OCI-LY1 (cell line): ENCODE data around the gene IL21R.

ENCODE experiments used
- H2AFZ ChIP-seq: fragments of 200-600 bp; sonication (generic), shearing (Covaris generic); 2 replicates; pipeline ENCODE4 v1.6.0; 2014; ENCODE audit warnings: antibody characterized with exemption, mild to moderate bottlenecking, low read length
- H3F3A ChIP-seq: fragments of 200-600 bp; sonication (generic), shearing (Covaris generic); 2 replicates; pipeline ENCODE4 v1.6.0; 2014; ENCODE audit warnings: mild to moderate bottlenecking, antibody characterized with exemption, low read length, moderate library complexity; ENCODE audit not compliant: insufficient read depth
- H3K27ac ChIP-seq: fragments of 200-600 bp; sonication (generic); 2 replicates; pipeline ENCODE4 v1.5.1; 2014; ENCODE audit warnings: low read length, mixed run types, mild to moderate bottlenecking, low read depth; ENCODE audit not compliant: poor library complexity, severe bottlenecking
- H3K27me3 ChIP-seq: fragments of 200-600 bp; sonication (generic); 2 replicates; pipeline ENCODE4 v1.6.0; 2014; ENCODE audit warnings: antibody characterized with exemption, mild to moderate bottlenecking, low read length, moderate library complexity; ENCODE audit not compliant: insufficient read depth
- H3K36me3 ChIP-seq: fragments of 200-600 bp; sonication (generic); 2 replicates; pipeline ENCODE4 v1.6.1; 2014; ENCODE audit warnings: mild to moderate bottlenecking, antibody characterized with exemption, low read length, moderate library complexity, mixed read lengths; ENCODE audit not compliant: insufficient read depth
- H3K4me1 ChIP-seq: fragments of 200-600 bp; sonication (generic); 2 replicates; pipeline ENCODE4 v1.5.1; 2014; ENCODE audit warnings: mild to moderate bottlenecking, low read length, moderate library complexity; ENCODE audit not compliant: insufficient read depth, severe bottlenecking
- H3K4me2 ChIP-seq: fragments of 200-600 bp; sonication (generic), shearing (Covaris generic); 2 replicates; pipeline ENCODE4 v1.6.1; 2014; ENCODE audit warnings: low read length
- H3K4me3 ChIP-seq: fragments of 200-600 bp; sonication (generic); 2 replicates; pipeline ENCODE4 v1.5.1; 2014; ENCODE audit warnings: low read length, low read depth, mild to moderate bottlenecking, mixed read lengths; ENCODE audit not compliant: poor library complexity, severe bottlenecking
- H3K79me2 ChIP-seq: fragments of 200-600 bp; shearing (Covaris generic); 2 replicates; pipeline ENCODE4 v1.6.1; 2016; ENCODE audit warnings: mixed run types, low read length, mixed read lengths; ENCODE audit not compliant: insufficient read depth
- H3K9ac ChIP-seq: fragments of 200-600 bp; sonication (generic), shearing (Covaris generic); 2 replicates; pipeline ENCODE4 v1.6.1; 2014; ENCODE audit warnings: mild to moderate bottlenecking, low read length, mixed read lengths
- H3K9me2 ChIP-seq: fragments of 200-600 bp; sonication (generic), shearing (Covaris generic); 2 replicates; pipeline ENCODE4 v1.6.1; 2014; ENCODE audit warnings: low read depth, mild to moderate bottlenecking, low read length, mixed read lengths
- H3K9me3 ChIP-seq: fragments of 200-600 bp; shearing (Covaris generic); 2 replicates; pipeline ENCODE4 v1.6.1; 2014; ENCODE audit warnings: low read length, mixed read lengths
- H4K20me1 ChIP-seq: fragments of 200-600 bp; sonication (generic), shearing (Covaris generic); 2 replicates; pipeline ENCODE4 v1.6.0; 2016; ENCODE audit warnings: mild to moderate bottlenecking, low read length; ENCODE audit not compliant: insufficient read depth
- EZH2 ChIP-seq: fragments of 200-600 bp; sonication (generic), shearing (Covaris generic); IDR thresholded peaks from 2 replicates; pipeline ENCODE4 v1.8.0; 2017; ENCODE audit warnings: borderline replicate concordance, mixed run types, mild to moderate bottlenecking, antibody characterized with exemption, low read length, moderate library complexity, mixed read lengths
- TF ChIP-seq, protein P1 (sequence below): fragments of 200-600 bp; sonication (generic), shearing (Covaris generic); IDR thresholded peaks from 2 replicates; pipeline ENCODE4 v1.5.1; 2017; ENCODE audit warnings: mild to moderate bottlenecking, antibody characterized with exemption, low read length, moderate library complexity, mixed read lengths

The IL21R gene

DNA sequence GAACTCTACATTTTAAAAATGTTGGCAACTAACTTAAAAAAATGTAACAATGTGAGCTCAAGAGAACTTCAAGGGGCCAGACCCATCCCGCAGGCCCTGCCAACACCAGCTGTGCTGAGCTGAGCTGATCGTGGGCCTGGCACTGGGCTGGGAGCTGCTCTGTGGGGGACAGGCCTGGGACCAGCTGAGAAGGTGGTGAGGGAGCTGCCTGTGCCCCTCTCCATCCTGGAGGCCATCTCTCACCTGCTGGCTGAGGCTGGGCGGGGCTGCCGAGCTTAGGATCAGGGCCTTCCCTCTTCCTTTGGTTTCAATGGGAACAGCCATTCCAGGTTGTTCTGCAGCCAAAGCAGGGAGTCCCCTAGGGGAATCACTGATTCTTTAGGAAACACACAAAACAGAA is 58.2 kb downstream of the IL21R start:
- no peak overlapping the region for H2AFZ ChIP-seq
- no peaks in the 10 kb centered on the region for H3K9me2 ChIP-seq
- H3K79me2 ChIP-seq: no peaks in the 10 kb centered on the region
- no peak overlapping the region for H3K4me3 ChIP-seq
- H3K4me2 ChIP-seq: no peak overlapping the region
- no peaks in the 10 kb centered on the region for H3K4me1 ChIP-seq
- H3K36me3 ChIP-seq: peaks cover 39% of the 10 kb centered on the region
- no peaks in the 10 kb centered on the region for H3K27me3 ChIP-seq
- no peaks in the 10 kb centered on the region for H3F3A ChIP-seq
- H3K9me3 ChIP-seq: no peaks in the 10 kb centered on the region
- no peak overlapping the region for H3K9ac ChIP-seq
- H4K20me1 ChIP-seq: no peaks in the 10 kb centered on the region
- no peak overlapping the region for H3K27ac ChIP-seq
- no peak for TF ChIP-seq EZH2
- TF ChIP-seq, protein P1, sequence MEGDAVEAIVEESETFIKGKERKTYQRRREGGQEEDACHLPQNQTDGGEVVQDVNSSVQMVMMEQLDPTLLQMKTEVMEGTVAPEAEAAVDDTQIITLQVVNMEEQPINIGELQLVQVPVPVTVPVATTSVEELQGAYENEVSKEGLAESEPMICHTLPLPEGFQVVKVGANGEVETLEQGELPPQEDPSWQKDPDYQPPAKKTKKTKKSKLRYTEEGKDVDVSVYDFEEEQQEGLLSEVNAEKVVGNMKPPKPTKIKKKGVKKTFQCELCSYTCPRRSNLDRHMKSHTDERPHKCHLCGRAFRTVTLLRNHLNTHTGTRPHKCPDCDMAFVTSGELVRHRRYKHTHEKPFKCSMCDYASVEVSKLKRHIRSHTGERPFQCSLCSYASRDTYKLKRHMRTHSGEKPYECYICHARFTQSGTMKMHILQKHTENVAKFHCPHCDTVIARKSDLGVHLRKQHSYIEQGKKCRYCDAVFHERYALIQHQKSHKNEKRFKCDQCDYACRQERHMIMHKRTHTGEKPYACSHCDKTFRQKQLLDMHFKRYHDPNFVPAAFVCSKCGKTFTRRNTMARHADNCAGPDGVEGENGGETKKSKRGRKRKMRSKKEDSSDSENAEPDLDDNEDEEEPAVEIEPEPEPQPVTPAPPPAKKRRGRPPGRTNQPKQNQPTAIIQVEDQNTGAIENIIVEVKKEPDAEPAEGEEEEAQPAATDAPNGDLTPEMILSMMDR: no peak

DNA sequence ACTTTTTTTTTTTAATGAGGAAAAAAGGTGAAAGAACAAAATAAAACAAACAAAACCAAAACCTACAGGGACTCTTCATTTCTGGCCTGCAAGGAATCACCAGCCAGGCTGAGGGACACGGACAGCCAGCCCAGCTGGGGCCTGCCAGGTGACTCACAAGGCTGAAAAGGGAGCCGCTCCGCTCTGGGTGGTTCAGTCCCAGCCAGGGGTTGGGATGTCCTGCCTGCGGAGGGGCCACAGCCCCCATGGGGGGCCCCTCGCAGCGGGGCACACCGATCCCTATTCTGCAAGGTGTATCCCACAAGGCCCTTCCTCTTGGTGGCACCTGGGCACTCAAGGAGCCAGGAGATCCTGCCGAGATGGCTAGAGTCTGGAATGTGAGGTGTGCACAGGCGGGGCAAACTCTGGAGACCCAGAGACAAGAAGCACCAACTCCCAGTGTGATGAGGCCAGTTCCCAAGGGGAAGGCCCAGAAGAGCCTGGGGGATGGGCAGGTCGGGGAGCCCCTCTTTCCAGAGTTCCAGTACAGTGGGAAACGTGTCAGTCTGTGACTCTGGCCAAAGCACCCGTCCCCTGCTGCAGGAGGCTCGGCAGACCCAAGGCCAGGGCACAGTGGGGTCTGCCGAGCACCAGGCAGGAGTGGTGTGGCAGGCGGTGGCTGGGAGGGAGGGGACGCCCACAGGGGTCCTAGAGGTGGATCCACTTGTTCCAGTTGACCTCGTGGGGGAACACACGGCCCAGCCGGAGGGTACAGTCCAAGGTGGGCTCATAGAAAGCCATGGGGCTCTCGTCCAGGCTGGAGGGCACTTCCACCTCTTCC is 58.9 kb downstream of the IL21R start:
- Histone ChIP-seq H3F3A (no peaks in the 10 kb centered on the region), H3K27ac (no peak overlapping the region), H3K4me1 (no peaks in the 10 kb centered on the region), H3K9ac (no peak overlapping the region), H3K79me2 (no peaks in the 10 kb centered on the region), H3K9me3 (no peaks in the 10 kb centered on the region), H4K20me1 (no peaks in the 10 kb centered on the region), H3K27me3 (no peaks in the 10 kb centered on the region), H3K9me2 (no peaks in the 10 kb centered on the region), H3K4me3 (no peak overlapping the region), H3K4me2 (no peak overlapping the region), H3K36me3 (peaks cover 45% of the 10 kb centered on the region), H2AFZ (no peak overlapping the region)
- no peak for TF ChIP-seq EZH2
- TF ChIP-seq, protein P1: no peak

DNA sequence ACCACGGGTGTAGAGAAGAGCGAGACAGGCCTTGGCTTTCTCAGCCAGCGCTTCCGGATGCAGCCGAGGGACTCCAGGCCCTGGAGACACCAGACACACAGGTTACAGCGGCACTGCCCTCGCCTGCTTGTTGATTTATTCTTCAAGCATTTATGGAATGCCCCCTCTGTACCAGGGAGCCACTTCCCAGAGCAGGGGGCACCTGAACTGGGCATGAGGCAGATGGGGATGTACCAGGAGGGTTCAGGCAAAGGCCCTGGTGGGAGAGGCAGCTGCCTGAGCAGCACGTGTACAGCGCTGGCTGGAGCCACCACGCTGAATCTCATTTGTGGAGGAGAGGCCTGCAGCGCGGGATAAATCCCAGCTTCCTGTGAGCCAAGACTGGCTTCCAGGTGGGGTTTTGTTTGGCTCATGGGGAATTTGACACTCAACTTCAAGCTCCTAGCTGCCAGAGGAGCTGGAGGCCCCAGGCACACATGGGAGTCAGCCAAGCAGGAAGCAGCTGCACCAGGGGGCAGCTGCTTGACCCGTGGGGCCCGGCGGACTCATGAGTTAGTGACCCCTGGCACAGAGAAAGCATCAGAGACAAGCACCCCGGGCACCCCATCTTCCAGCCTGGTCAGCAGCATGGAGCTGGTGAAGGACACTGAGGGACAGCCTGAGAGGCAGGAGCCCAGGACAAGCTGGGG is 59.7 kb downstream of the IL21R start:
- no peak overlapping the region for H2AFZ ChIP-seq
- no peaks in the 10 kb centered on the region for H3K4me1 ChIP-seq
- H3K27me3 ChIP-seq: no peaks in the 10 kb centered on the region
- no peak overlapping the region for H3K9ac ChIP-seq
- no peaks in the 10 kb centered on the region for H4K20me1 ChIP-seq
- no peak for TF ChIP-seq EZH2
- TF ChIP-seq, protein P1: no peak
- no peaks in the 10 kb centered on the region for H3K9me3 ChIP-seq
- H3K4me2 ChIP-seq: no peak overlapping the region
- H3K27ac ChIP-seq: no peak overlapping the region
- H3K36me3 ChIP-seq: peaks cover 53% of the 10 kb centered on the region
- no peaks in the 10 kb centered on the region for H3K79me2 ChIP-seq
- no peak overlapping the region for H3K4me3 ChIP-seq
- H3K9me2 ChIP-seq: no peaks in the 10 kb centered on the region
- H3F3A ChIP-seq: no peaks in the 10 kb centered on the region
